ENCODE results near the gene MBLAC1.

Gene MBLAC1

GRCh38 chr7:100122067-100122466, 4.7 kb upstream of the MBLAC1 start:
- peaks cover 4 to 18% of the 10 kb centered on the region in 2 experiments for H3K4me1 ChIP-seq (ENCODE audit: control insufficient read depth in 1 of 2, insufficient read depth in 2 of 2, low read length in 2 of 2)
- no peak overlapping the region for H4K12ac ChIP-seq (ENCODE audit: low read depth, low read length)
- H2AK5ac ChIP-seq (ENCODE audit: low read length): no peak overlapping the region
- H3K36me3 ChIP-seq (ENCODE audit: control insufficient read depth in 1 of 2, insufficient read depth in 2 of 2, low read length in 2 of 2): no peaks in the 10 kb centered on the region
- no peak overlapping the region for H4K8ac ChIP-seq (ENCODE audit: low read depth, low read length)
- DNase-seq: peak; percentile 79 to 89
- no peak overlapping the region for H3K9ac ChIP-seq (ENCODE audit: low read length)
- no peak overlapping the region for H2BK12ac ChIP-seq (ENCODE audit: low read length)
- H3K4ac ChIP-seq (ENCODE audit: low read depth, low read length): no peak overlapping the region
- no peak overlapping the region for H3K18ac ChIP-seq (ENCODE audit: low read length)
- H3K4me2 ChIP-seq (ENCODE audit: low read length): no peak overlapping the region
- no peak overlapping the region for H3K4me3 ChIP-seq (ENCODE audit: low read depth, low read length)
- H3K23ac ChIP-seq (ENCODE audit: low read length): no peak overlapping the region
- no peak overlapping the region for H3K14ac ChIP-seq (ENCODE audit: low read length)
- no peak overlapping the region for H2AFZ ChIP-seq (ENCODE audit: insufficient read depth, low read length, poor library complexity)
- peak overlapping the region; percentile 24 for H3K27ac ChIP-seq (ENCODE audit: low read depth, low read length)
- no peak overlapping the region for H4K91ac ChIP-seq (ENCODE audit: low read depth, low read length)
- no peaks in the 10 kb centered on the region for H3K9me3 ChIP-seq (ENCODE audit: insufficient read depth, low read depth, low read length)
- peaks cover 12% of the 10 kb centered on the region for H3K79me2 ChIP-seq (ENCODE audit: control insufficient read depth, insufficient read depth, low read length, poor library complexity)
- peaks cover 6% of the 10 kb centered on the region for H3K79me1 ChIP-seq (ENCODE audit: low read length)
- WGBS (ENCODE audit: extremely low coverage, insufficient coverage, insufficient read length): no CpG with 5 or more reads among the region's 13 CpGs
- H2BK120ac ChIP-seq (ENCODE audit: insufficient read depth, low read length, poor library complexity): no peak overlapping the region
- no peaks in the 10 kb centered on the region for H3K27me3 ChIP-seq (ENCODE audit: insufficient read depth, low read length)
- no peak overlapping the region for H2BK5ac ChIP-seq (ENCODE audit: low read depth, low read length, poor library complexity)

DNA sequence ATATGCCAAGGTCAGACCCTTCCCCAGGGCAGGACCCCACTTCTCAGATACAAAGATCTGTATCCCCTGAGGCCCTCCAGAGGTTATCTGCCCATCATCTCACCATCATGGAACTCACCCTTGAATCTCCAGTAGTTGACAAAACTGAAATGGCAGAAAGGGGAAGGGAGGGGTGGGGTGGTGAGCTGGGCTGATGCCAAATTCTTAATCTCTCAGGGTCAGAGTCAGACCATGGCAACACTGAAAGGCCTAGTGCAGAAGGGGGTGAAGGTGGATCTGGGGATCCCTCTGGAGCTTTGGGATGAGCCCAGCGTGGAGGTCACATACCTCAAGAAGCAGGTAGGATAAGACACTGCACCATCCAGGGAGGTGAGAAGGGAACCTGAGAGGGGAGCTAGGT, 4.2 kb upstream of the MBLAC1 start:
- H3K9ac ChIP-seq (ENCODE audit: low read length): no peak overlapping the region
- peaks cover 16% of the 10 kb centered on the region for H3K79me2 ChIP-seq (ENCODE audit: control insufficient read depth, insufficient read depth, low read length, poor library complexity)
- H2BK120ac ChIP-seq (ENCODE audit: insufficient read depth, low read length, poor library complexity): no peak overlapping the region
- no peak overlapping the region for H3K4ac ChIP-seq (ENCODE audit: low read depth, low read length)
- no peak overlapping the region for H4K91ac ChIP-seq (ENCODE audit: low read depth, low read length)
- peak overlapping the region; percentile 20 for H3K18ac ChIP-seq (ENCODE audit: low read length)
- peaks cover 11% of the 10 kb centered on the region for H3K79me1 ChIP-seq (ENCODE audit: low read length)
- H3K27ac ChIP-seq (ENCODE audit: low read depth, low read length): peak overlapping the region; percentile 24
- no peak for DNase-seq
- no peak overlapping the region for H2BK5ac ChIP-seq (ENCODE audit: low read depth, low read length, poor library complexity)
- no peak overlapping the region for H2AK5ac ChIP-seq (ENCODE audit: low read length)
- no peaks in the 10 kb centered on the region for H3K9me3 ChIP-seq (ENCODE audit: insufficient read depth, low read depth, low read length)
- peaks cover 4 to 17% of the 10 kb centered on the region in 2 experiments for H3K4me1 ChIP-seq (ENCODE audit: control insufficient read depth in 1 of 2, insufficient read depth in 2 of 2, low read length in 2 of 2)
- H2AFZ ChIP-seq (ENCODE audit: insufficient read depth, low read length, poor library complexity): no peak overlapping the region
- no peak overlapping the region for H3K4me2 ChIP-seq (ENCODE audit: low read length)
- no peaks in the 10 kb centered on the region for H3K36me3 ChIP-seq (ENCODE audit: control insufficient read depth in 1 of 2, insufficient read depth in 2 of 2, low read length in 2 of 2)
- no peak overlapping the region for H3K23ac ChIP-seq (ENCODE audit: low read length)
- no peak overlapping the region for H3K14ac ChIP-seq (ENCODE audit: low read length)
- H4K12ac ChIP-seq (ENCODE audit: low read depth, low read length): no peak overlapping the region
- no peak overlapping the region for H3K4me3 ChIP-seq (ENCODE audit: low read depth, low read length)
- no peak overlapping the region for H4K8ac ChIP-seq (ENCODE audit: low read depth, low read length)
- H3K27me3 ChIP-seq (ENCODE audit: insufficient read depth, low read length): no peaks in the 10 kb centered on the region
- no peak overlapping the region for H2BK12ac ChIP-seq (ENCODE audit: low read length)
- no CpG with 5 or more reads among the region's 1 CpG for WGBS (ENCODE audit: extremely low coverage, insufficient coverage, insufficient read length)

- Histone ChIP-seq H2BK120ac (ENCODE audit: insufficient read depth, low read length, poor library complexity) (no peak overlapping the region), H3K36me3 (ENCODE audit: control insufficient read depth in 1 of 2, insufficient read depth in 2 of 2, low read length in 2 of 2) (no peaks in the 10 kb centered on the region), H3K14ac (ENCODE audit: low read length) (no peak overlapping the region), H4K8ac (ENCODE audit: low read depth, low read length) (no peak overlapping the region), H4K91ac (ENCODE audit: low read depth, low read length) (no peak overlapping the region), H3K9ac (ENCODE audit: low read length) (no peak overlapping the region), H3K79me1 (ENCODE audit: low read length) (peaks cover 15% of the 10 kb centered on the region), H3K18ac (ENCODE audit: low read length) (no peak overlapping the region), H3K4ac (ENCODE audit: low read depth, low read length) (no peak overlapping the region), H4K12ac (ENCODE audit: low read depth, low read length) (no peak overlapping the region), H3K23ac (ENCODE audit: low read length) (no peak overlapping the region), H2AK5ac (ENCODE audit: low read length) (no peak overlapping the region), H2AFZ (ENCODE audit: insufficient read depth, low read length, poor library complexity) (no peak overlapping the region), H3K27ac (ENCODE audit: low read depth, low read length) (no peak overlapping the region), H3K9me3 (ENCODE audit: insufficient read depth, low read depth, low read length) (no peaks in the 10 kb centered on the region), H3K4me1 (ENCODE audit: control insufficient read depth in 1 of 2, insufficient read depth in 2 of 2, low read length in 2 of 2) (peaks cover 7 to 21% of the 10 kb centered on the region in 2 experiments), H3K4me3 (ENCODE audit: low read depth, low read length) (no peak overlapping the region), H2BK12ac (ENCODE audit: low read length) (no peak overlapping the region), H3K27me3 (ENCODE audit: insufficient read depth, low read length) (no peaks in the 10 kb centered on the region), H2BK5ac (ENCODE audit: low read depth, low read length, poor library complexity) (no peak overlapping the region), H3K4me2 (ENCODE audit: low read length) (no peak overlapping the region), H3K79me2 (ENCODE audit: control insufficient read depth, insufficient read depth, low read length, poor library complexity) (peaks cover 13% of the 10 kb centered on the region)
- no peak for DNase-seq
- no CpG with 5 or more reads among the region's 4 CpGs for WGBS (ENCODE audit: extremely low coverage, insufficient coverage, insufficient read length)
Measured at GRCh38 chr7:100124301-100125230, 2.2 kb upstream of the MBLAC1 start.

GRCh38 chr7:100126239-100126930, 382 bp upstream of the MBLAC1 start:
- peak overlapping the region; percentile 57 for H3K4ac ChIP-seq (ENCODE audit: low read depth, low read length)
- peak overlapping the region; percentile 67 for H2AFZ ChIP-seq (ENCODE audit: insufficient read depth, low read length, poor library complexity)
- peak overlapping the region; percentile 85 for H4K12ac ChIP-seq (ENCODE audit: low read depth, low read length)
- H4K91ac ChIP-seq (ENCODE audit: low read depth, low read length): peak overlapping the region; percentile 92
- WGBS (ENCODE audit: extremely low coverage, insufficient coverage, insufficient read length): no CpG with 5 or more reads among the region's 29 CpGs
- peak overlapping the region; percentile 73 for H3K18ac ChIP-seq (ENCODE audit: low read length)
- H3K27me3 ChIP-seq (ENCODE audit: insufficient read depth, low read length): no peaks in the 10 kb centered on the region
- H3K4me2 ChIP-seq (ENCODE audit: low read length): peak overlapping the region; percentile 75
- H3K4me3 ChIP-seq (ENCODE audit: low read depth, low read length): peak overlapping the region; percentile 81
- H4K8ac ChIP-seq (ENCODE audit: low read depth, low read length): peak overlapping the region; percentile 89
- peak overlapping the region; percentile 85 for H3K14ac ChIP-seq (ENCODE audit: low read length)
- peaks cover 15% of the 10 kb centered on the region for H3K79me1 ChIP-seq (ENCODE audit: low read length)
- H2BK12ac ChIP-seq (ENCODE audit: low read length): peak overlapping the region; percentile 41
- peaks cover 3 to 17% of the 10 kb centered on the region in 2 experiments for H3K4me1 ChIP-seq (ENCODE audit: control insufficient read depth in 1 of 2, insufficient read depth in 2 of 2, low read length in 2 of 2)
- DNase-seq: peak in 1 of 2 donors; percentile 73
- H2AK5ac ChIP-seq (ENCODE audit: low read length): peak overlapping the region; percentile 3
- peak overlapping the region; percentile 88 for H3K27ac ChIP-seq (ENCODE audit: low read depth, low read length)
- no peaks in the 10 kb centered on the region for H3K9me3 ChIP-seq (ENCODE audit: insufficient read depth, low read depth, low read length)
- H2BK120ac ChIP-seq (ENCODE audit: insufficient read depth, low read length, poor library complexity): peak overlapping the region; percentile 12
- H3K9ac ChIP-seq (ENCODE audit: low read length): peak overlapping the region; percentile 79
- H3K23ac ChIP-seq (ENCODE audit: low read length): no peak overlapping the region
- H2BK5ac ChIP-seq (ENCODE audit: low read depth, low read length, poor library complexity): peak overlapping the region; percentile 87
- H3K79me2 ChIP-seq (ENCODE audit: control insufficient read depth, insufficient read depth, low read length, poor library complexity): peaks cover 13% of the 10 kb centered on the region
- H3K36me3 ChIP-seq (ENCODE audit: control insufficient read depth in 1 of 2, insufficient read depth in 2 of 2, low read length in 2 of 2): no peaks in the 10 kb centered on the region
